ENCODE data around the gene KCNJ10. TPM values are rescaled to one million over a fixed set of nuclear protein-coding genes. Genes with fewer than 3 reads are reported as not detected.
A peak's percentile ranks its signal among the peaks of the same experiment; 100 is the strongest.

The KCNJ10 gene
- total RNA-seq, 1 donor from 2014 or later: not detected

GRCh38 chr1:160025314-160025713 is 44.6 kb downstream of the KCNJ10 start:
- intact Hi-C loops (cut with micrococcal nuclease): no loop called here
- H3K27ac Mint-ChIP-seq: no peak overlapping the region
- H3K4me3 Mint-ChIP-seq: no peak overlapping the region
- no peak for DNase-seq
- peaks cover 5% of the 10 kb centered on the region for H3K4me1 Mint-ChIP-seq
- peaks cover 5% of the 10 kb centered on the region for H3K36me3 Mint-ChIP-seq (ENCODE audit: low read depth)
- no peaks in the 10 kb centered on the region for H3K9me3 Mint-ChIP-seq
- H3K27me3 Mint-ChIP-seq: peaks cover 5% of the 10 kb centered on the region

DNA sequence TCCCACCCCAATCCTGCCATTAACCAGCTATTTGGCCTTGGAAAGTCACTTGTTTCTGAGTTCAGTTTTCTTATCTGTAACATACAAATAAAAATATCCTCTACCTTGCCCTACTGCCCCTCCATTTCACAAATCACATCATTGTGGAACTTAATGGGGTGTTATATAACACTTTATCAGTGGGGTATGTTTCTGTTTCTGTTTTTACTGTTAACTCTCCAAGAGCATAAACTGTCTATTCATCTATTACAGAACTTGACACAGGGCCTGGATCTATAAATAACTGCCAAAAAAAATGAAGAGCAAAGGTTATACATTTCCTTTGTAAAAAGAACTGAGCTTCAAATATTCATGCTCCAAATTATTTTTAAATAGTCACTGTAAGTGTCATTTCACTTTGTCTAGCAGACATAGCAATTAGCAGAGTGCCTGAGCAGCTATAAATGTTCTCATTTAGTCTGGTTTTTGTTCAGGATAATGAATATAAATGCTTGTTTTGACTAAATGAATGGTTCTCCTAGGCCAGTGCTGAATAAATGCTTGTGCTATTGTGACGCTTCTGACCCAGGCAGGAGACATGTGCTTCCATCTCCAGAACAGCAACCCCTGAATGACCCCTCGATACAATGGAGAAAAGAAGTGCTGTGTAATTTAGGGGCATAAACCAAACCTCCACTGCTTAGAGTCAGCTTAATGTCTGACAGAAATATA is 45.6 kb downstream of the KCNJ10 start:
- Mint-ChIP-seq H3K27ac (no peak overlapping the region), H3K4me3 (no peak overlapping the region), H3K27me3 (peaks cover 5% of the 10 kb centered on the region), H3K4me1 (peaks cover 3% of the 10 kb centered on the region), H3K36me3 (ENCODE audit: low read depth) (peaks cover 5% of the 10 kb centered on the region), H3K9me3 (no peaks in the 10 kb centered on the region)
- no peak for DNase-seq
- intact Hi-C loops (cut with micrococcal nuclease): no loop called here

DNA sequence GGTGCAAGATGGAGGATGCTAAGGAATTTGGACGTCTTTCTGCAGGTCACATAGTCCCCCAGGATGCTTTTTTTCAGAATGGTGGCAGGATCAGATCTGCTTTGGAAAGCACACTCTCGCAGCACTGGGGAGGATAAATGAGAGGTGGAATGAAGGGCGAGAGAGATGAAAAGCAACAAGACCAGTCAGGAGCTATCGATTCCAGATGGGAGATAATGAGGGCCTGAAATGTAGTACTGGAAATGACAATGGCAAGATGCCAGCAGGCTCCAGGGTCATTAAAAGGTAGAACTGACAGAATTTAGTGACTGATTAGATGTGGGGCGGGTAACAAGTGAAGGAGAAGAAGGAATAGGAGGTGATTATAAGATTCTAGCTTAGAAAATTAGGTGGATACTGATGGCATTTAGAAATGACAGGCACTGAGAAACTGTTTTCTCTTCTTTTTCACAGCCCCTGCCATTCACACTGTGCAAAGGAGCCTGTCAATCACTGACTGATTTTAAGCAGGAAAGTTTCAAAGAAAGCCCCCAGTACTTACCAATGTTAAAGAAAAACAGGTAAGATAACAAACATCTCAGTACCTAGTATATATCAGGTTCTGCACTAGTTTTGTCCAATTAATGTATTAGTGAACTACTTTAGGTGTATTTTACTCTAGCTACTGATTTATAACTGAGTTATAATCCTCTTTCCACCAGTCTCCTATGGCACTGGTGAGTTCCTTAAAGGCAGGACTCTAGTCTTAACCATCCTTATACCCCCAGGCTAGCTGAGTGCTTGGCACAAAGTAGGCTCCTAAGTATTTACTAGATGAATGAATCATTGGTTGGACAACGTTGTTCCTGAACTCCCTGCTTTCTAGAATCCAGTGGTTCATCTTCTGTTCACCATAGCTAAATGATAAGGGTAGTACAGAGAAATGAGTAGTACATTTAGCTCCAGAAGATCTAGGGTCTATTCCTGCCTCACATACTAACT is 47.3 kb downstream of the KCNJ10 start:
- Mint-ChIP-seq H3K36me3 (ENCODE audit: low read depth) (peaks cover 3% of the 10 kb centered on the region), H3K27me3 (peaks cover 11% of the 10 kb centered on the region), H3K4me3 (no peak overlapping the region), H3K4me1 (peaks cover 3% of the 10 kb centered on the region), H3K9me3 (no peaks in the 10 kb centered on the region), H3K27ac (no peak overlapping the region)
- no peak for DNase-seq
- intact Hi-C loops (cut with micrococcal nuclease): no loop called here

DNA sequence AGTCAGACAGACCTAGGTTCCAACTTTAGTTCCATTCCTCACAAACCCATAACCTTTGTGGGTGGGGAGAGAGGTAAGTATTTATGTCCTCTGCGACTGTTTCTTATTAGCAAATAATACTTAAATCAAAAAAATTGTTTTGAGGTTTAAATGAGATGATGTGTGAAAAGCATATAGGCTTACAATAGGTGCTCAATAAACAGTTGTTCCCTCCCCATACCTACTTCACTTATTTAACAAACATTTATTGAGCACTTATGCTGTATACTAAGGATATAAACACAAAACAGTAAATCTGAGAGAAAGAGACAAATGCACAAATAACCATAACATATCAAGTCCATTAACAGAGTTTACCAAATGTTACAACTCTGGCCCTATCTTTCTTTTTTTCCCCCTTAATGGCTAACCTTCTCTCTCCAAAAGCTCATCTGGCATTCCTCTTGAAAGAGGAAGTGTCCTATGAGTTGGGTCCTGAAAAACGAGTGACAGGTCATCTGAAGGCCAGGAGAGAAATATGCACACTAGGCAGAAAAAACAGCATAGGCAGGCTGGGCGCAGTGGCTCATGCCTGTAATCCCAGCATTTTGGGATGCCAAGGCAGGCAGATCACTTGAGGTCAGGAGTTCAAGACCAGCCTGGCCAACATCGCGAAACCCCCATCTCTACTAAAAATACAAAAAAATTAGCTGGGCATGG is 48.4 kb downstream of the KCNJ10 start:
- no peak for DNase-seq
- H3K4me1 Mint-ChIP-seq: peaks cover 3% of the 10 kb centered on the region
- H3K27me3 Mint-ChIP-seq: peaks cover 18% of the 10 kb centered on the region
- intact Hi-C loops (cut with micrococcal nuclease): no loop called here
- no peaks in the 10 kb centered on the region for H3K9me3 Mint-ChIP-seq
- no peak overlapping the region for H3K27ac Mint-ChIP-seq
- no peak overlapping the region for H3K4me3 Mint-ChIP-seq
- no peaks in the 10 kb centered on the region for H3K36me3 Mint-ChIP-seq (ENCODE audit: low read depth)

GRCh38 chr1:160020196-160020595 is 49.8 kb downstream of the KCNJ10 start:
- no peaks in the 10 kb centered on the region for H3K36me3 Mint-ChIP-seq (ENCODE audit: low read depth)
- H3K27ac Mint-ChIP-seq: no peak overlapping the region
- peaks cover 18% of the 10 kb centered on the region for H3K27me3 Mint-ChIP-seq
- H3K4me3 Mint-ChIP-seq: no peak overlapping the region
- no peaks in the 10 kb centered on the region for H3K9me3 Mint-ChIP-seq
- no peak for DNase-seq
- intact Hi-C loops (cut with micrococcal nuclease): no loop called here
- peaks cover 3% of the 10 kb centered on the region for H3K4me1 Mint-ChIP-seq

GRCh38 chr1:160018900-160019299 is 51.1 kb downstream of the KCNJ10 start:
- Mint-ChIP-seq H3K9me3 (no peaks in the 10 kb centered on the region), H3K4me1 (peaks cover 3% of the 10 kb centered on the region), H3K27ac (no peak overlapping the region), H3K27me3 (peaks cover 24% of the 10 kb centered on the region), H3K36me3 (ENCODE audit: low read depth) (no peaks in the 10 kb centered on the region), H3K4me3 (no peak overlapping the region)
- DNase-seq: no peak
- intact Hi-C loops (cut with micrococcal nuclease): no loop called here

- Mint-ChIP-seq H3K9me3 (no peaks in the 10 kb centered on the region), H3K4me3 (no peak overlapping the region), H3K27me3 (peaks cover 26% of the 10 kb centered on the region), H3K27ac (no peak overlapping the region), H3K36me3 (ENCODE audit: low read depth) (no peaks in the 10 kb centered on the region), H3K4me1 (peaks cover 3% of the 10 kb centered on the region)
- intact Hi-C loops (cut with micrococcal nuclease): no loop called here
- DNase-seq: no peak
Measured at GRCh38 chr1:160018347-160018746, 51.6 kb downstream of the KCNJ10 start.

DNA sequence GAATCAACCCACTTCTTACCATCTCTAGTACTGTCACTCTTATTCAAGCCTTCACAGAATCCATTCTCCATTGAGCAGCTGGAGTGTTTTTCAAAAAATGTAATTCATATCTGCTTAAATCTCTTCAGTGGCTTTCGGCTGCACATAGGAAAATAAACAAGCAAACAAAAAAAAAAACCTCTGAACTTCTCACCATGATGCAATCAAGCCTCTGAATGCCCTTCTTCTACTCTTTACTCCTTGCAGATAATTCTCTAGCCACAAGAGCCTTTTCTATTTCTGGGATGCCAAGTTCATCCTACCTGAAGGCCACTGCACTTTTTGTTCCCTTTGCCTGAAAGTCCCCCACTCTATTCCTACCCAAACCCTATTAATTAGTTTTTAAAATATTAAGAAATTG is 52.4 kb downstream of the KCNJ10 start:
- Mint-ChIP-seq H3K9me3 (no peaks in the 10 kb centered on the region), H3K4me1 (peaks cover 3% of the 10 kb centered on the region), H3K27ac (no peak overlapping the region), H3K27me3 (peaks cover 26% of the 10 kb centered on the region), H3K36me3 (ENCODE audit: low read depth) (no peaks in the 10 kb centered on the region), H3K4me3 (no peak overlapping the region)
- no peak for DNase-seq
- intact Hi-C loops (cut with micrococcal nuclease): no loop called here

DNA sequence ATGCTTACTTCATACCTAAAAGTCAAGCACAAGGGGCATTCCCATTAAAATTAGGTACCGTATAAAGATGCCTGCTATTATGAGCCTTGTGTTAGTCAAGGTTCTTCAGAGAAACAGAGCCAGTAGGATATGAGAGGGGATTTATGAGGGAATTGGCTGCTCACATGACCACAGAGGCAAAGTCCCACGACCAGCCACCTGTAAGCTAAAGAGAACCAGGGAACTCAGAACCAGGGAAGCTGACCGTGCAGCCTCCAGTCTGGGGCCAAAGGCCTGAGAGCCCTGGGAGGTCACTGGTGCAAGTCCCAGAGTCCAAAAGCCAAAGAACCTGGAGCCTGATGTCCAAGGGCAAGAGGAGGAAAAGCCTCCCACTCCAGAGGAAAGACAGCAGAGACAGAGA is 58.2 kb downstream of the KCNJ10 start:
- H3K36me3 Mint-ChIP-seq (ENCODE audit: low read depth): no peaks in the 10 kb centered on the region
- H3K4me3 Mint-ChIP-seq: no peak overlapping the region
- H3K4me1 Mint-ChIP-seq: no peaks in the 10 kb centered on the region
- no peak for DNase-seq
- intact Hi-C loops (cut with micrococcal nuclease): no loop called here
- no peak overlapping the region for H3K27ac Mint-ChIP-seq
- no peaks in the 10 kb centered on the region for H3K9me3 Mint-ChIP-seq
- peaks cover 32% of the 10 kb centered on the region for H3K27me3 Mint-ChIP-seq

DNA sequence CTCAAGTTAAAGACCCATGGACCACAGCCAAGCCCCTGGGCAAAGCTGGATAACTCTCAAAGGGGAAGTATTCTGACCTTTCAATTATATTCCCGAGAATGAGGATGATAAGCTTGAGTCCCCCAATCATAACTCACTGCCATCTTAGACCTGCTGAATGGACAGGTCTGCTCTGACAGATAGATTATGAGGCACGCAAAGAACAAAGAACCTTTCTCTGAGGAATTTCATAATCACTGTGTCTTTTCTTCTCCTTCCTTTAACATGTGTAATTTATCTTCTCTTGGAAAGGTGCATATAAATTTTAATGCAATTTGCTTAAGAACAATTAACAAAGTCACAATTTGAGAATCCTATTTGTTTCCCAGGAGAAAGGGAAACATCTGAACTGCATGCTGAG is 60.2 kb downstream of the KCNJ10 start:
- H3K36me3 Mint-ChIP-seq (ENCODE audit: low read depth): no peaks in the 10 kb centered on the region
- H3K27me3 Mint-ChIP-seq: peaks cover 31% of the 10 kb centered on the region
- no peak for DNase-seq
- no peaks in the 10 kb centered on the region for H3K9me3 Mint-ChIP-seq
- no peak overlapping the region for H3K27ac Mint-ChIP-seq
- H3K4me1 Mint-ChIP-seq: no peaks in the 10 kb centered on the region
- no peak overlapping the region for H3K4me3 Mint-ChIP-seq
- intact Hi-C loops (cut with micrococcal nuclease): loop anchor here (5.0 kb wide), 1 partner anchor 228 kb away; the partner anchor contains the start of gene DUSP23

GRCh38 chr1:160009081-160009480 is 60.9 kb downstream of the KCNJ10 start:
- intact Hi-C loops (cut with micrococcal nuclease): loop anchor here (5.0 kb wide), 1 partner anchor 227 kb away; the partner anchor contains the start of gene DUSP23
- H3K27me3 Mint-ChIP-seq: peaks cover 28% of the 10 kb centered on the region
- no peak overlapping the region for H3K27ac Mint-ChIP-seq
- H3K4me1 Mint-ChIP-seq: no peaks in the 10 kb centered on the region
- H3K9me3 Mint-ChIP-seq: no peaks in the 10 kb centered on the region
- H3K4me3 Mint-ChIP-seq: no peak overlapping the region
- no peak for DNase-seq
- H3K36me3 Mint-ChIP-seq (ENCODE audit: low read depth): no peaks in the 10 kb centered on the region

DNA sequence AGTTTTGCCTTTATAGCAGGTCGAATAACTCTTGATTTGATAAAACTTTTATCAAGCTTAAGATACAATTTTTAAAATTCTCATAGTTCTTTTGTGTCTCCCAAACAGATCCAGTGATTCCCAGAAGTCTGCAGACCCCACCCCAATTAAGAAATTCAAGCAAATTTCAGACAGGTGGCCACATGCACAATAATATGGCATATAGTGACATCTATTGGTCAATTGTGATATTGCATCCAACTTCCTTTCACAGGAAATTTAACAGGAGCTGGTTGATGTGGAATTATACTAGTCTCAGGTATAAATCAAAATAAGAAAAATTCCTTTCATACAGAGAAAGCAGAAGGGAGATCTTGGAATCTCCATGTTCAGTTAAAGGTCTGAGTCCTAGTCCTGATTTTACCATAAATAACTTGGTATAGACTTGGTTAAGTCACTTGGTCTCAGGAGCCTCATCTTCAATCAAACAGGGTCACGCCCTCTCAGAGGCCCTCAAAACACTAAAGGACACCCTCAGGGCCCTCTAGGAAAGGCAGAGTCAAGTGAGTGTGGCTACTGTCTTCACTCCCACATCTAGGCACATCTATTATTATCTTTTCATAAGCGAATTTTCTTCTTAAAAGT is 62.3 kb downstream of the KCNJ10 start:
- Mint-ChIP-seq H3K36me3 (ENCODE audit: low read depth) (no peaks in the 10 kb centered on the region), H3K4me1 (no peaks in the 10 kb centered on the region), H3K27ac (no peak overlapping the region), H3K9me3 (no peaks in the 10 kb centered on the region), H3K4me3 (no peak overlapping the region), H3K27me3 (peaks cover 21% of the 10 kb centered on the region)
- intact Hi-C loops (cut with micrococcal nuclease): loop anchor here (1.0 to 5.0 kb wide), 4 partner anchors 71 to 225 kb away; partner anchors contain the start of gene DUSP23
- DNase-seq: no peak

DNA sequence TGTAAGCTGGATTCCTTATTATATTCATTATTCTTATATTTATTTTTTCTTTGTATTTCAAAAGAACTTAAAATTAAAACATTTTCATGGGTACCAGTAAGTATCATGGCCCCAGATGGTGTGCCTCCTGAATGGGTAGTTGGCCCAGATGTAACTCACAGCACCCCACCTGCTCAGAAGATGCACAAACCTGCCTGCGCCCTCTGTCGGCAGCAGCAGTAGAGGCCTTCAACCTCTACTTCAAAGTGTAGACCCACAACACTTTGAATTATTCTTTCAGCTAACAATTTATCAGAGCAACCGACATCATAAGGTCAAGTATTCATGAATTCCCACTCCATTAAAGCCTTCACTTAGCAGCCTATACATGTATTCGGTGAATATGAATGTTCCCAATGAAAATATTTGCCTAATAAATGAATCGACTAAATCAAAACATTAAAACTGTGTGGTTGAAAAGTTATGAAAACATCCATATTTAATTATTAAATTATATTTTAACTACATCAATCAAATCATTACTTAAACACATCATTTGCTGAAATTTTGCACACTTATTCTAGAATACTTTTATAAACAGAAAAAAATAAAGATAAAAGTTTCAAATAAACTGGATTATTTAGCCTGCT is 63.5 kb downstream of the KCNJ10 start:
- intact Hi-C loops (cut with micrococcal nuclease): loop anchor here (2.0 to 5.0 kb wide), 3 partner anchors 116 to 224 kb away; partner anchors contain the start of gene DUSP23
- no peak overlapping the region for H3K27ac Mint-ChIP-seq
- H3K27me3 Mint-ChIP-seq: peaks cover 21% of the 10 kb centered on the region
- H3K4me3 Mint-ChIP-seq: no peak overlapping the region
- H3K4me1 Mint-ChIP-seq: no peaks in the 10 kb centered on the region
- DNase-seq: peak; percentile 91
- no peaks in the 10 kb centered on the region for H3K36me3 Mint-ChIP-seq (ENCODE audit: low read depth)
- H3K9me3 Mint-ChIP-seq: no peaks in the 10 kb centered on the region

Data from activated CD4-positive, alpha-beta T cell treated with anti-CD3 and anti-CD28 coated beads, Interleukin-2, amount 10 ng/mL, durations not matched to agents 24 days and 14 days (primary cell).